ENCODE data around the gene PRR20G.
"Not testable (repeated sequence)": the region's sequence is repeated elsewhere in the genome, so short reads cannot be mapped to it uniquely, and the experiment has no call there.

Gene PRR20G

DNA sequence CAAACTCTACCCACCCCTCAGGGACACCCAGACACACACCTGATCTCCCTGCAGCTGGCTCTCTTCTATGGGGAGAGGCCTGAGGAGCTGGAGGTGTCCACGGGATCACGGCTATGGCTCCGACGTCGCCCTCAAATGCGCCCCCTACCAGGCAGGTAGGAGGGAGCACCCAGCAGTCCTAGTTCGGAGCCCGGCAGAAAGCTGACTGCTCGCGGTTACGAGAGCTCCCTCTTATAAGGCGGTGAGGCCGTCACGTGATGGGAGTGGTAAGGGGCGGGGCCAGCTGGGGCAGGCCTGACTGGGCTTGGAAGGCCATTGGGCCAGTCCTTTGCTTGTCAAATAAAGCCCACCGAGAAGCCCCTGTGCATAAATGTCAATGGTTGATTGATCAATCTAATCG is at the start of gene PRR20G:
Gene PRR20G (minus strand): TSS at position 207 of the 400 bp plus-strand sequence. CDS start 681 bp downstream, outside the sequence.
- FAIRE-seq (no peak), DNase-seq (ENCODE audit: low spot score) (no peak)

DNA sequence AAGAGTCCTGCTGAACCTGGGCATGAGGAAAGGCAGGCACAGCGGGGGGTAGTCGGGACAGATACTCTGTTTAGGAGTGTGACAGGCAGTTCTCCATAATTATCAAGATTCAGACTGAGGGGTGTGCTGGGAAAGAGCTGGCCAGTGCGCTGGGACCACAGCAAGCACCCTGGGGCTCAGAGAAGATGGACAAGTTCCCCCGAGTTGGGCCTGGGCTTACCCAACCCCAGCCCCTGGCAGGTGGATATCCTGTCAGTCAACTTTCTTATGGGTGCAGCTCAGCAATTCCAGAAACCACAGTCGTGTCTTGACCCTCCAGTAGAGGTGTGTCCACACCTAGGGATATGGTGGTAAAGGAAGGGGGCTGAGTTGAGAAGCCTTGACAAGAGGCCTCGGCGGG is 49.2 kb upstream of the PRR20G start:
- DNase-seq (ENCODE audit: low spot score) (no peak), FAIRE-seq (no peak)

DNA sequence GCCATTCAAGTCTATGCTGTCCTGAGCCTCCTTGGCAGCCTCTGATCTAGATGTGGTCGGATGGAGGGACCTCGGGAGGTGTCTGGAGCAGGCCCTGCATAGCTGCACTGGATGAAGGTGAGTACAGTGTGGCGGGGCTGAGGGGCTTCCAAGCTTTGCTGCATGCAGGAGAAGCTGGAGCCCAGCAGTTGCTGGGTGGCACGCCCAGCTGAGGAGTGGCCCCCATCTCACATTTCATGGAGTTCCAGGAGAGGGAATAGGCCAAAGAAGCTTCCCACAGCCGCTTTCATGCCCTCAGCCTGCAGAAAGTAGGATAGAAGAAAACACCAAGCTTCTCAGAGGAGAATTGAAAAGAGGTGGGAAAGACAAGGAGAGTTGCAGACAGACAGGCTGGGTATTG is 48.3 kb upstream of the PRR20G start:
- DNase-seq (ENCODE audit: low spot score), result no peak
- FAIRE-seq, result no peak

DNA sequence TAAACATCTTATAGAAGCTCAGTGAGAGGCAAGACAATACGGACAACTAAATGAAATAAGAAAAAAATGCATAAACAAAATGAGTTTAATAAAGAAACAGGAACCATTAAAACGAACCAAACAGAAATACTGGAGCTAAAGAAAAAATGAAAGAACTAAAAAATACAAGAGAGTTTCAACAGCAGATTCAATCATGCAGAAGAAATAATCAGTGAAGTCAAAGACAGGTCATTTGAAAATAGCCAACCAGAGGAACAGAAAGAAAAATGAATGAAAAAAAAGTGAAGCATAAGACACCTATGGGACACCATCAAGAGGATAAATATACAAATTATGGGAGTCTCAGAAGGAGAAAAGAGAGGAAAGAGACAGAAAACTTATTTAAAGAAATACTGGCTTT is 42.5 kb upstream of the PRR20G start:
- DNase-seq (ENCODE audit: low spot score) (no peak), FAIRE-seq (no peak)

DNA sequence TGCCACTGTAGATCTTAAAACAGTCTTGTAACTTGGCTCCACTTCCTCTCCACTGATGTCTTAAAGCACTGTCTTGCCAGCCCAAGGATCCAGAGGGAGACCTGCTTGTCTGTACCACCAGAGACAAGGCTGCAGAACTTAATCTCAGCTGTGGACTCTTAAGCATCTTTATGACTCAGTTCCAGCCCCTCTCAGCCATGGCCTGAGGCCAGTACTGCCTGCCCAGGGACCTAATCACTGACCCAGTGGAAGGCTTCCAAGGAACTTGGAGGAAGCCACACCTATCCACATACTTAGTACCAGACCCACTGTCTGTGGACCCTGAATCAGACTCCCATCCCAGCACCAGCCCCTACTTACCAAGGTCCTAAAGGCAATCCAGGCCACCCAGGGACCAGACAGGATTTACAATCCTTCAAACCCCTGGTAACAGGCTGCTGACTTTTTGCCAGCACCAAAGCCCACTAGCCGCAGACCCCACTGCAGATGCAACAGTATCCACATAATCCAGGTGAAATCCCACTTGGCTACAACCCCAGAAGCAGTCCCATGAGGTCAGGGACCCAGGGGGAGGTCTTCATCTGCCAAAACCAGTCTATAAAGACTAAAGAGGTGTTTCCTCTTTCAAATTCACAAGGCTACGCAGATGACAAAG is 41.9 kb upstream of the PRR20G start:
- FAIRE-seq (no peak), DNase-seq (ENCODE audit: low spot score) (no peak)

DNA sequence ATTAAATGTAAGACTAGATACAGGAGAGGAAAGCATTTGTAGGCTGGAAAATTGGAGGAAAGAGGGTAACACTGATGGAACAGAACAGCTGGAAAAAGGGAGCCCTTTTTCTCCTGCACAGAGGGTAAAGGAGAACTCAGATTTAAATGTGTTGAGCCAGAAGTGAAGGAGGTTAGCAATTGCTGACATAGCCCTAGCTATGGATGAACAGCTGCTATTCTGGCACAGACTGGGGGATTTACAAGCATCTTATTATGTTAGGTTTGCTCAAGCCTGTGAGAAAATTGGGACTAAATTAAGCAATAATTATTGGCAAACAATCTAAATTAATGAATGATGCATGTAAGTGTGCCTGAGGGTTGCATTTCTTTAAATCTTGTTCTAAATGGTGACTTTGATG is 40.6 kb upstream of the PRR20G start:
- DNase-seq (ENCODE audit: low spot score) (no peak), FAIRE-seq (no peak)

DNA sequence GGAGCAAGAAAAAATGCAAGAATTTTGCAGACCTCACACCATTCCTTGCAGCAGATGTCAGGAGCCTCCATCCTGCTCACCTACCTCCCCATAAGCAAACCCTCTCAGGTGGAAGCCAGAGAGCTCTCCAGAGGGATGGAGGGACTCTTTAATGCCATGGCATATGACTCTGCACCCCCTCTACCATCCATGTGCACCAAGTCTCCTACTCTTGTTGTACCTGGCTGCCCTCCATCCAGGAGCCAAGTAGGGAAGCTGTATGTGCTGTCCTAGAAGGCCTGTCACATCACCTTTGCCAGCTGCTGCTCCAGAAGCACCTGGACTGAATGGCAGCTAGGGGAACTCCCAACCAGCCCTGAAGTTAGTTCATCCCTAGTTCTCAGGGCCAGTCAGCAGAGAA is 38.5 kb upstream of the PRR20G start:
- DNase-seq (ENCODE audit: low spot score) (no peak), FAIRE-seq (no peak)

DNA sequence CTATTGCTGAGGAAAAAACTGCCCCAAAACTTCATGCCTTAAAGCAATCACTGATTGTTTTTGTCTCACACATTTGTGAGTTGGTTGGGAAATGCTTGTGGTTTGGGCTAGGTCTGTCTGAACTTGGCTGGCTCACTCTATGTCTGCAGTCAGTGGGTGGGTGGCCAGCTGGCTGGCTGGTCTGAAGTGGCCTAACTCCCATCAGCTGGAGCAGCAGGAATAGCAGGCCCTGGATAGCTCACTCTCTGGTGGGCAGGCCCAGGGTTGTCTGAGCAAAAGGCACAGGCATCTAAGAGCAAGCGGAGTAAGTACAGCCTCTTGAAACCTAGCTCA is 37.7 kb upstream of the PRR20G start:
- DNase-seq (ENCODE audit: low spot score), result no peak
- FAIRE-seq, result no peak

DNA sequence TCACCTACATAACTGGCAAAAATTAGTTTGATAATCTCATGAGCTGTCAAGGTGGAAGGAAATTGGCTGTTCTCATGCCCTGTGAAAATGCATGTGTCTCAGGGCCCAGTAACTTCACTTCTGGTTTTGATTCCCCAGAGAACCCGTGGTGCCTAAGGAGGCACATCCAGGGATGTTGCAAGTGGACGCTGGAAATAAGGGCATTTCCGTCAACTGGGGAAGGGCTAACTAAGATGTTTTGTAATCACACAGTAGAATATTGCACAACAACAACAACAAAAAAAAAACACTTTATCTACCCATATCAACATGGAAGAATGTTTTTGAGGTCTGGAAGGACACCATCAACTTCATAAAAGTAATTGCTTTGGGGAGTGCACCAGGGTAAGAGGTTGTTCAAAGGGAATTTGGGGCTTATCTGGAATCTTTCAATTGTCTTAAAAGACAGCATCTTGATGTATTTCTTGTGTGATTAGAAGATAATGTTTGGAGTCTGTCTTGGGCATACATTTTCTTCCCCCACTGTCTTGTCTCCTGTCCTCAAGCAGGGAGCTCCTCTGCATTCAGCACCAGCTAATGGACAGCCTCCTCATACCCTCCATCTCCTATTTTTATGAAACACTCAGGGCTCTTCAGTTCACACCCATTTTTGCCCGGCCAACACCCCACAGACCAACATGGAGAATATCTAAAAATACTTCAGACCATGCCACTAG is 37.2 kb upstream of the PRR20G start:
- FAIRE-seq, result no peak
- DNase-seq (ENCODE audit: low spot score), result no peak

DNA sequence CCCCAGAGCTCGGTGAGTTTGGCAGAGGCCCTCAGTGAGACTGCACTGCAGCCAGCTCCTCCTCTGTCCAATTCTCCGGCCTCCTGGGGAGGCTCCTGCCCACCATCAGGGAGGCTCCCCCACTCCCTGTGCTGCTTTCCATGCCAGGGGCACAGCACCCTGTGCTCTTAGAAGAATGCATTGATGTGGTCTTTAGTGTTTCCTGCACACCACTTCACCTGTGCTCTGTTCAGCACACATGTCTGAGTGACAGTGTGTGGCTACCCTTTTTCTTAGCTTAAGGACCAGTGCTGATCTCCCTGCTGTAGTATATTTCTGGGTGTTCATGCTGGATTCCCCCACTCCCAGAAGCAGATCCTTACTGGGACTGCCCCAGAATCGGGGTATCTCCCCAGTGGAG is 36.2 kb upstream of the PRR20G start:
- FAIRE-seq (no peak), DNase-seq (ENCODE audit: low spot score) (no peak)

DNA sequence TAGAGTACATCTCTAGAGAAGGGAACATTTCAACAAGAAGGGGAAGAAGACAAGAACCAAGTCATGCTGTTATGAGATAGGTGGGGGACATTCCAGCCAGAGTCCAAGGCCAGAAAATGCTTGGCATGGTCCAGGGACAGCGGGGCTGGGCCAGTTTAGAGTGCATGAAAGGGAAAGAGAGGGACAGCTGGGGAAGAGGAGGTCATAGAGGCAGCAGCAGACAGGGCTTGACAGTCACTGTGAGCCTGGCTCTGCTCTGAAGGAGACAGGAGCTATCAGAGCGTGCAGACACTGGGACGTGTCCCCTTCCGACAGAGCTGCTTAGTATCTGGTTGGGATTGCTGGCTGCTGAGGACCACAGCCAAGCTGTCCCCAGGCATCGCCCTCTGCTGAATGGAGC is 35.7 kb upstream of the PRR20G start:
- FAIRE-seq (no peak), DNase-seq (ENCODE audit: low spot score) (no peak)

DNA sequence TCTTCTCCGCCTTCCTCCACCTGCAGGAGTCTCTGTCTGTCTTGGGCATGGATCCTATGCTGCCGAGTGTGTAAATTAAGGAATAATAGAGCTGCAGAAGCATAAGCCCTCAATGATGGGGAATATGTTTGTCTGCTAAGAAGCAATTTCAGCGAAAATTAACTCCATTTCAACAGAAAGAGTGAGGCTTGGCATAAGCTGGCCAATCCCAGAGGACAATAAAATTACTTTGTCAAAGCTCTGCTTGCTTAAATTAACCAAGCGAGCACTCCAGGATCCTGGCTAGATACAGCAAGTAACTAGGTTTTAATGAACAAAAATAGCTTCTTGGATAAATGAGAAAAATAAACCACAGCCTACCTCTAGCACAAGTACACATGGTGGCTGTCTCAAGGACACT is 33.5 kb upstream of the PRR20G start:
- no peak for FAIRE-seq

DNA sequence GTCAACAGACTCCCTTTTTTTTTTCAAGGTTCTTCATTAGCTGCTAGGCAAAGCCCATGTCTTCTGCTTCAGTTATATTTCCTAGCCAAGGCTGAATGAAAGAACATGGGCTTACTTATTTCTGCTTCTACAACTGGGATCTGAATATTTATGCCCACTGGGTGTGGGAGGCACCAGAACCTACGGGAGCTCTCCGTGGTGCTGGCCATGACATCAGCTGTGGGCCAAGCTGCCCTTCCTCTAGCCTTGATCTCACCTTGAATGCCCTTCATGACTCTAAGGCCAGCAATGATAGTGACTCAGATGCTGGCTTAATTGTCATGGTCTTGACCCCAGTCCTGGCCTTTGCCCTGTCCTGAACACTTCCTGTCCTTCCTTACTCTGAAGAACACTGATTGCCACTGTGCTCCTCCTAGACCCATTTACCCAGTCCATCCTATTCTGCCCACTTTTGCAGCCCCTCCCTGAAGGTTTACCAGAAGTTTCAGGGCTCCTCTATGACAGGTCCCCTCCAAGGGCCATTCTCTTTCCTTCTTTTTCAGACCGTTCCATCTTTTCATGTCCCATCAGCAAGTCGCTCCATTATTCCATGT is 32.8 kb upstream of the PRR20G start:
- no peak for FAIRE-seq

More for the DNA sequence above, 33.5 kb upstream of the PRR20G start:
- no peak for DNase-seq (ENCODE audit: low spot score)

DNA sequence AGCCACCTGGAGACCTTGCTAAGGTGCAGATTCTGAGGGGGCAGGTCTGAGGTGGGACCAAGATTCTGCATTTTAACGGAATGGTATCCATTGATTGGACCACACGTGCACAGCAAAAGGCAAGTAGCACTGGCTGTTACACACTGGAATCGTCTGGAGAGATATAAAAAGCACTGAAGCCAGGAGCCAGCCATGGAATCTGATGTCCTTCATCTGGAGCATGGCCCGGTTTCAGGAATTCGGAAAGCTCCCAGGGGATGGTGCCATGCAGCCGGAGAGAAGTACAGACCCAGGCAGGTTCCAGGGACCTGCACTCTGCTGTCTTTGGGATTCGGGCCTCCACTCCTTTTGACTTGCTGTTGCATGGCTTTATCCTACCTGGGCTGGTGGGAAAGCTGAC is 28.8 kb upstream of the PRR20G start:
- FAIRE-seq (no peak), DNase-seq (ENCODE audit: low spot score) (no peak)

More for the DNA sequence above, 32.8 kb upstream of the PRR20G start:
- DNase-seq (ENCODE audit: low spot score), result peak; percentile 46

DNA sequence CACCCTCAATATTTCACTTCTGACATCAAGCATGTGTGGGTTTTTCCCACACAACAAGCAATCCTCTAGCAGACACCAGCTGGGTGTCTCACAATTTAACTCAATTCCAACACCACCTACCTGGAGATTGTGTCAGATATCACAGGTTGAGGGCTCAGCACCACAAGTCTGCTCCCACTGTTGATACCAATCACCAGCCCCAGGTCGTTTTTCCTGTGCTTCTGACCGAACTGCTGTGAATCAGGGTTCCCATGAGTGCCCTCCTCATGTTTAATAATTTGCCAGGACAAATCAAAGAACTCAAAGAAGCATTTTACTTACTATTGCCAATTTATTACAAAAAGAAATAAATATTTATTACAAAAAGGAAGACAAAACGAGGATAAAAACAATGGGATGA is 25.0 kb upstream of the PRR20G start:
- FAIRE-seq (no peak), DNase-seq (ENCODE audit: low spot score) (no peak)

DNA sequence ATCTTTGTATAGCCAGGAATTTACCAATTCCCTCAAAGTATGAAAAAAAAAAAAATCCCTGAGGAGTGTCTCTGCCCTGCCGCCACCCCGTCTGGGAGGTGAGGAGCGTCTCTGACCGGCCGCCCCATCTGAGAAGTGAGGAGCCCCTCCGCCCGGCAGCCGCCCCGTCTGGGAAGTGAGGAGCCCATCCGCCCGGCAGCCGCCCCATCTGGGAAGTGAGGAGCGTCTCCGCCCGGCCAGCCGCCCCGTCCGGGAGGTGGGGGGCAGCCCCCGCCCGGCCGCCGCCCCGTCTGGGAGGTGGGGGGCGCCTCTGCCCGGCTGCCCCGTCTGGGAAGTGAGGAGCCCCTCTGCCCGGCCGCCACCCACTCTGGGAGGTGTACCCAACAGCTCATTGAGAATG is 21.0 kb upstream of the PRR20G start:
- DNase-seq (ENCODE audit: low spot score); FAIRE-seq: not testable (repeated sequence)

DNA sequence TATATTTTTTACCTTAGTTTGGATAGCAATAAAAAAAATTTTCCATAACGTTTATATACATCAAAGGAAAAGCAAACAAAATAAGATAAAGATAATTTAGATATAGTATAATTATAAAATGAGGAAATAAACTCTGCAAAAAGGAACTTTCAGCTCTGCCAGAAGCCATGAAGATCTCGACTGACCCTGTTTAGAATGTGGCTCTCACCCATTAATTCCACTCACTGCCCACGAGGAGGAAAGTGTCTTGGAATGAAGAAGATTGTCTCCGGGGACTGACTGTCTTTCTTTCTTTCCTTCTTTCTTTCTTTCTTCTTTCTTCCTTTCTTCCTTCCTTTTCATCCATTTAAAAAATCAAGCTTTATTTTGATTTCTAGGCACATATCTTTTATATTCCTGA is 20.1 kb upstream of the PRR20G start:
- DNase-seq (ENCODE audit: low spot score) (no peak), FAIRE-seq (no peak)

DNA sequence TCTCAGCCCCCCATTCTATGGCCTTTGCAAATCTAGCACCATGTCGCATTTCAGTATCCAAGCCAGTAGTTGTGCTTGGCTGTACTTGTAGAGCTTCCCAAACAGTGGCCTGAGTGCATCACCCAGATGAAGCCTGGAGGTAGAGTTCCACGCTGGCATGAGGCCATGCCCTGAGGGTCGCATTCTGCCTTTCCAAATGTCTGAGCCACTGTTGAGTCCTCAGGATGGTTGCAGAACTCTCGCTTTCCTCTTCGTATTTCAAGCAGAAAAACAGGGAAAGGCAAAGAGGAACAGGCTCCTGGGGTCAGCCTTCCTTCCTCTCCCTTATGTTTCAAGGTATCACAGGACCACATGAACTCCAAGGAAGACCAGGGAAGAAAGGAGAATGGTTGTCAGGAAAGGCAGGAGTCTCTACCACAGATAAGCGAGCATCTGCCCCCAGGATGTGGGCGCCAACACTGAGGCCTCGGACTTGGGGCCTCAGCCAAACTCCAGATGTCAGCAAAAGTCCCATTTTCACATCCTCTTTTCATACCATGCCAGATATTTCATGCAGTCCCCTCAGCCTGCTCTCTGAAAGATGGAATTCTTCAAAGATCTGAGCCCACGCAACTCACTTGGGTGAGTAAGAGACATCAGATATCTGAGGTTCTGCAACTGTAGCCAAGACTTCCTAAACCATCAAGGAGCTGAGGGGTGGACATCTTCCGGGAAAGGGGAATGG is 19.4 kb upstream of the PRR20G start:
- DNase-seq (ENCODE audit: low spot score) (no peak), FAIRE-seq (no peak)

DNA sequence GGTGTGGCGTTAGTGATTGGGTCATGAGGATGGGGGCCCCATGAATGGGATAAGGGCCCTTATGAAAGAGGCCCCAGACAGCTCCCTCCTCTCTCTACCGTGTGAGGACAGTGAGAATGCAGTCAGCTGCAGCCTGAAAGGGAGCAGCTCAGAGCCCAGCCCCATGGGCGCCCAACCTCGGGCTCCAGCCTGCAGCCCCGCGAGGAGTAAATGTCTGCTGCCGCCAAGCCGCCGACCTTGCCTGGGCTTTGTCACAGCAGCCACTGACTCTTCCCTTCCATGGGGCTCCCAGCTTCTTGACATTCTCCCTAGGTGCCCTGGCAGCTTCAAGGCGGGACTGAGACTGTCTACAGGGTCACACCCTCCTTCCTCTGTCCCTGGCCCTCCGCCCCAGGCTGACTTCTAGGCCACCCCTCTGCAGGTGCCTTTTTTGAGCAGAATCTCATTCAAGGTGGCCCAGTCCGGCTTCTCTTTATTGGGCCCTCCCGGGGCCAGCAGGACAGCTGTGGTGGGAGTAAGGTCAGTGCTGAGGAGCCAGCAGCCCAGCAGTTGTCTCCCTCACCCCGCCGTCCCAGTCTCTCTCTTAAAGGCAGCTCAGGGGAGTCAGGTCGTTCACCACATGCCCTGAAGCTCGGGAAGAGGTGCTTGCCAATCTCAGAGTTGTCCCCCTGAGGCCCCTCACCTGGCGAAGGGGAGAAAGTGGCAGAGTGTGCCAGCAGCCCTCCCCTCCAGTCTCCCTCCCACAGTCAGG is 18.7 kb upstream of the PRR20G start:
- FAIRE-seq, result no peak
- DNase-seq (ENCODE audit: low spot score), result no peak

DNA sequence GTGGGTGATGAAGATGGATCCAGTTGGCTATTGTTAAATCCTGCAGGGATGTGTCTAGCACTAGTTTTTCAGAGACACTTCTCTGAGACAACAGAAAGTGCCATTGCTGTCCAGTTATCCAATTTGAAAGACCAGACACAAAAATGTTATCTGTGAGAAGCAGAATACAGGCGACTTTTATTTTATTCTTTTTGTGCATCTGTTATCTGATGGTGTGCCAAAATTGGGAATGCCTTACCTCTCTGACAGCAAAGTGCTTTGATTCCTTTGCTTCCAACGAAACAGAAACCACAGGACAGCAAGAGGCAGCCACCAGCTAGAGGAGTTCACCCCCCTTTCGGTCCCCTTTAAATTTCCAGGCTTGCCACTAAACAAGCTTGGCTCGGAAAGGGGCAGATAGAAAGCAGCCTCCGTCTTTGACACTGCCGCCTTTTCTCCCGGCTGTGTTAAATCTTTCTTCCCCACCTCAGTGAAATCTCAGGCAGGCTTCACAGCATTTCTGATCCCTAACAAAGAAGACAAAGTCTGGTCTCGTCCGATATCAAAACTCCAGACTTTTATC is 17.7 kb upstream of the PRR20G start:
- FAIRE-seq (no peak), DNase-seq (ENCODE audit: low spot score) (no peak)

DNA sequence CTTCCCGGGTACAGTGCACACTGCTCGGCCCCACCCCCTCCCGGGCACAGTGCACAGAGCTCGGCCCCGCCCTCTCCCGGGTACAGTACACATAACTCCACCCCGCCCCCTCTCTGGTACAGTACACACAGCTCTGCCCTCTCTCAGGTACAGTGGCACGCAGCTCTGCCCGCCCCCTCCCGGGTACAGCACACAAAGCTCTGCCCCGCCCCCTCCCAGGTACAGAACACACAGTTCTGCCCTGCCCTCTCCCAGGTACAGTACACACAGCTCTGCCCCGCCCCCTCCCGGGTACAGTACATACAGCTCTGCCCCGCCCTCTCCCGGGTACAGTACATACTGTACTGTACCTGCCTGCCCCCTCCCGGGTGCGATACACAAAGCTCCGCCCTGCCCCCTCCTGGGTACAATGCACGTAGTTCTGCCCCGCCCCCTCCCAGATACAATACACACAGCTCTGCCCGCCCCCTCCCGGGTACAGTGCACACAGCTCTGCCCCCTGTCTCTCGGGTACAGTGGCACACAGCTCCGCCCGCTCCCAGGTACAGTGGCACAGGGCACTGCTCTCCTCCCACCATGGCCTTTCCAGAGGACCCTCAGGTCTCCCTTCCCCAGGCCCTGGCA is 16.4 kb upstream of the PRR20G start:
- DNase-seq (ENCODE audit: low spot score) (peak; percentile 68), FAIRE-seq (no peak)

Data from urothelium cell line (cell line).